Neural cell (in vitro differentiated cells): ENCODE measurements around the gene SEL1L2.

ENCODE experiments used
- EP300 ChIP-seq: fragments of 450-650 bp; conservative IDR thresholded peaks from 2 replicates; pipeline ENCODE4 v1.6.1; 2014; ENCODE audit warnings: antibody characterized with exemption, mild to moderate bottlenecking, moderate library complexity; ENCODE audit not compliant: poor library complexity, severe bottlenecking
- EZH2 ChIP-seq: fragments of 200-600, 300-800 bp; shearing (Covaris generic), sonication (generic); IDR thresholded peaks from 2 replicates; pipeline ENCODE4 v1.6.1; 2014; ENCODE audit warnings: antibody characterized with exemption, low read length, borderline replicate concordance, mild to moderate bottlenecking; ENCODE audit not compliant: insufficient read depth, poor library complexity, severe bottlenecking
- MXI1 ChIP-seq: fragments of 450-650 bp; conservative IDR thresholded peaks from 2 replicates; pipeline ENCODE4 v1.6.1; 2014; ENCODE audit warnings: antibody characterized with exemption, mild to moderate bottlenecking; ENCODE audit not compliant: poor library complexity, severe bottlenecking
- POLR2AphosphoS5 ChIP-seq: IDR thresholded peaks from 2 replicates; pipeline ENCODE4 v1.6.1; 2012
- RAD21 ChIP-seq: fragments of 450-650 bp; conservative IDR thresholded peaks from 2 replicates; pipeline ENCODE4 v1.6.1; 2014; ENCODE audit warnings: antibody characterized with exemption, mild to moderate bottlenecking, moderate library complexity
- REST ChIP-seq: IDR thresholded peaks from 2 replicates; pipeline ENCODE4 v1.6.1; 2012; ENCODE audit warnings: borderline replicate concordance
- SMC3 ChIP-seq: fragments of 450-650 bp; conservative IDR thresholded peaks from 2 replicates; pipeline ENCODE4 v1.6.1; 2014; ENCODE audit warnings: antibody characterized with exemption, mild to moderate bottlenecking, moderate library complexity; ENCODE audit not compliant: poor library complexity
- TAF1 ChIP-seq: IDR thresholded peaks from 2 replicates; pipeline ENCODE4 v1.6.1; 2012; ENCODE audit warnings: low read depth
- TF ChIP-seq, protein P1 (sequence below): fragments of 450-650 bp; IDR thresholded peaks from 2 replicates; pipeline ENCODE4 v1.5.1; 2014; ENCODE audit warnings: antibody characterized with exemption, mild to moderate bottlenecking, moderate library complexity; ENCODE audit not compliant: poor library complexity, severe bottlenecking

GRCh38 chr20:13814672-13815071 lies 175.7 kb downstream of the SEL1L2 start:
- TF ChIP-seq, protein P1, sequence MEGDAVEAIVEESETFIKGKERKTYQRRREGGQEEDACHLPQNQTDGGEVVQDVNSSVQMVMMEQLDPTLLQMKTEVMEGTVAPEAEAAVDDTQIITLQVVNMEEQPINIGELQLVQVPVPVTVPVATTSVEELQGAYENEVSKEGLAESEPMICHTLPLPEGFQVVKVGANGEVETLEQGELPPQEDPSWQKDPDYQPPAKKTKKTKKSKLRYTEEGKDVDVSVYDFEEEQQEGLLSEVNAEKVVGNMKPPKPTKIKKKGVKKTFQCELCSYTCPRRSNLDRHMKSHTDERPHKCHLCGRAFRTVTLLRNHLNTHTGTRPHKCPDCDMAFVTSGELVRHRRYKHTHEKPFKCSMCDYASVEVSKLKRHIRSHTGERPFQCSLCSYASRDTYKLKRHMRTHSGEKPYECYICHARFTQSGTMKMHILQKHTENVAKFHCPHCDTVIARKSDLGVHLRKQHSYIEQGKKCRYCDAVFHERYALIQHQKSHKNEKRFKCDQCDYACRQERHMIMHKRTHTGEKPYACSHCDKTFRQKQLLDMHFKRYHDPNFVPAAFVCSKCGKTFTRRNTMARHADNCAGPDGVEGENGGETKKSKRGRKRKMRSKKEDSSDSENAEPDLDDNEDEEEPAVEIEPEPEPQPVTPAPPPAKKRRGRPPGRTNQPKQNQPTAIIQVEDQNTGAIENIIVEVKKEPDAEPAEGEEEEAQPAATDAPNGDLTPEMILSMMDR: no peak
- TF ChIP-seq MXI1 (no peak), EZH2 (no peak), RAD21 (no peak), EP300 (no peak), POLR2AphosphoS5 (no peak), SMC3 (no peak), REST (no peak), TAF1 (no peak)
